ENCODE measurements around the gene CAMKMT. TPM values are rescaled to one million over a fixed set of nuclear protein-coding genes. Genes with fewer than 3 reads are reported as not detected.

Gene CAMKMT
- total RNA-seq, 2 experiments from 2014 or later, result 25.7 to 27.4 TPM

GRCh38 chr2:44397447-44398175, 35.9 kb downstream of the CAMKMT start:
- CTCF ChIA-PET (ENCODE audit: unreplicated experiment), result no interaction called here
- Histone ChIP-seq H3K79me2 (ENCODE audit: insufficient read depth, low read depth, low read length) (no peaks in the 10 kb centered on the region), H3K4me3 (ENCODE audit: low read depth, low read length, poor library complexity, severe bottlenecking) (no peak overlapping the region), H3K9me3 (ENCODE audit: low read length) (no peaks in the 10 kb centered on the region), H2AFZ (ENCODE audit: low read length) (no peak overlapping the region), H3K4me1 (ENCODE audit: insufficient read depth, low read length, poor library complexity, severe bottlenecking) (no peaks in the 10 kb centered on the region), H3K9me2 (ENCODE audit: insufficient read depth, low read length) (no peaks in the 10 kb centered on the region), H4K20me1 (ENCODE audit: insufficient read depth, low read length) (no peaks in the 10 kb centered on the region), H3K36me3 (ENCODE audit: insufficient read depth, low read length) (no peaks in the 10 kb centered on the region), H3K4me2 (ENCODE audit: low read length) (no peak overlapping the region), H3K27ac (ENCODE audit: low read depth, low read length, poor library complexity, severe bottlenecking) (no peak overlapping the region)
- TF ChIP-seq EZH2phosphoT487 (IDR thresholded peaks at IDR 0.05; ENCODE audit: borderline replicate concordance, low read depth, low read length) (no peak), CTCF (conservative IDR thresholded peaks at IDR 0.05; ENCODE audit: low read length) (no peak)
- POLR2A ChIA-PET, result interaction anchor here (0.6 to 1.1 kb wide), 2 partner anchors 10 to 25 kb away, joined by 3 to 4 read pairs; no protein-coding TSS in a partner anchor
- no TSS peak for BruUV-seq (replicated peaks)
- intact Hi-C loops (cut with micrococcal nuclease; ENCODE audit: unreplicated experiment), result no loop called here
- DNase-seq (ENCODE audit: low spot score), result no peak

- Histone ChIP-seq H4K20me1 (ENCODE audit: insufficient read depth, low read length) (no peaks in the 10 kb centered on the region), H3K79me2 (ENCODE audit: insufficient read depth, low read depth, low read length) (no peaks in the 10 kb centered on the region), H3K4me2 (ENCODE audit: low read length) (no peak overlapping the region), H3K4me3 (ENCODE audit: low read depth, low read length, poor library complexity, severe bottlenecking) (no peak overlapping the region), H3K27ac (ENCODE audit: low read depth, low read length, poor library complexity, severe bottlenecking) (no peak overlapping the region), H2AFZ (ENCODE audit: low read length) (no peak overlapping the region), H3K9me3 (ENCODE audit: low read length) (no peaks in the 10 kb centered on the region), H3K4me1 (ENCODE audit: insufficient read depth, low read length, poor library complexity, severe bottlenecking) (no peaks in the 10 kb centered on the region), H3K36me3 (ENCODE audit: insufficient read depth, low read length) (no peaks in the 10 kb centered on the region), H3K9me2 (ENCODE audit: insufficient read depth, low read length) (no peaks in the 10 kb centered on the region)
- POLR2A ChIA-PET, result interaction anchor here (0.7 to 1.1 kb wide), 3 partner anchors 10 to 358 kb away, joined by 3 to 5 read pairs (median 4); no protein-coding TSS in a partner anchor
- BruUV-seq (replicated peaks), result no TSS peak
- DNase-seq (ENCODE audit: low spot score), result no peak
- TF ChIP-seq EZH2phosphoT487 (IDR thresholded peaks at IDR 0.05; ENCODE audit: borderline replicate concordance, low read depth, low read length), result no peak
- TF ChIP-seq CTCF (conservative IDR thresholded peaks at IDR 0.05; ENCODE audit: low read length), result no peak
- CTCF ChIA-PET (ENCODE audit: unreplicated experiment), result no interaction called here
- intact Hi-C loops (cut with micrococcal nuclease; ENCODE audit: unreplicated experiment), result no loop called here
Measured at GRCh38 chr2:44398243-44398897, 36.6 kb downstream of the CAMKMT start.

GRCh38 chr2:44420725-44421124, 59.0 kb downstream of the CAMKMT start:
- CTCF ChIA-PET (ENCODE audit: unreplicated experiment), result no interaction called here
- BruUV-seq (replicated peaks), result no TSS peak
- Histone ChIP-seq H3K9me2 (ENCODE audit: insufficient read depth, low read length) (no peaks in the 10 kb centered on the region), H3K4me3 (ENCODE audit: low read depth, low read length, poor library complexity, severe bottlenecking) (no peak overlapping the region), H3K27ac (ENCODE audit: low read depth, low read length, poor library complexity, severe bottlenecking) (no peak overlapping the region), H3K9me3 (ENCODE audit: low read length) (no peaks in the 10 kb centered on the region), H2AFZ (ENCODE audit: low read length) (no peak overlapping the region), H4K20me1 (ENCODE audit: insufficient read depth, low read length) (no peaks in the 10 kb centered on the region), H3K36me3 (ENCODE audit: insufficient read depth, low read length) (no peaks in the 10 kb centered on the region), H3K4me2 (ENCODE audit: low read length) (no peak overlapping the region), H3K79me2 (ENCODE audit: insufficient read depth, low read depth, low read length) (no peaks in the 10 kb centered on the region), H3K4me1 (ENCODE audit: insufficient read depth, low read length, poor library complexity, severe bottlenecking) (no peaks in the 10 kb centered on the region)
- intact Hi-C loops (cut with micrococcal nuclease; ENCODE audit: unreplicated experiment), result no loop called here
- POLR2A ChIA-PET, result interaction anchor here (0.7 kb wide), 1 partner anchor 17 kb away, joined by 3 read pairs; no protein-coding TSS in a partner anchor
- TF ChIP-seq CTCF (conservative IDR thresholded peaks at IDR 0.05; ENCODE audit: low read length), result no peak
- no peak for TF ChIP-seq EZH2phosphoT487 (IDR thresholded peaks at IDR 0.05; ENCODE audit: borderline replicate concordance, low read depth, low read length)
- DNase-seq (ENCODE audit: low spot score), result no peak
